ENCODE data around the gene SYT13. TPM values are rescaled to one million over a fixed set of nuclear protein-coding genes. Genes with fewer than 3 reads are reported as not detected.

Gene SYT13
- total and polyA plus RNA-seq, 10 of the 15 experiments (the other 5 are each of a cell fraction or from before 2014, with no cell fraction given): not detected

GRCh38 chr11:45267052-45267451 is 19.1 kb downstream of the SYT13 start:
- in situ Hi-C loops (cut with MboI): no loop called here
- DNase-seq (ENCODE audit: low read depth, low spot score): no peak
- intact Hi-C loops (cut with micrococcal nuclease; ENCODE audit: unreplicated experiment): no loop called here
- ChIA-PET SMC1A (ENCODE audit: uncharacterized antibody, unreplicated experiment) (no interaction called here), RAD21 (ENCODE audit: unreplicated experiment) (no interaction called here), POLR2A (no interaction called here), CTCF (interaction anchor here (0.6 kb wide), 1 partner anchor 236 kb away, joined by 3 read pairs; no protein-coding TSS in a partner anchor)
- Histone ChIP-seq H3K27ac (ENCODE audit: control insufficient read depth, insufficient read depth) (no peak overlapping the region), H3K27me3 (replicated peaks in 1 of 2; ENCODE audit: control insufficient read depth in 2 of 2, insufficient read depth in 2 of 2, low read length in 1 of 2) (peaks cover 0 to 5% of the 10 kb centered on the region in 2 experiments), H4K20me1 (ENCODE audit: control insufficient read depth, insufficient read depth) (no peaks in the 10 kb centered on the region), H3K4me2 (ENCODE audit: control insufficient read depth, insufficient read depth) (no peak overlapping the region), H3K9ac (ENCODE audit: control insufficient read depth, insufficient read depth, low read length) (no peak overlapping the region), H3K4me1 (ENCODE audit: control insufficient read depth, insufficient read depth, low read length) (no peaks in the 10 kb centered on the region), H3K36me3 (ENCODE audit: control insufficient read depth in 2 of 2, insufficient read depth in 2 of 2, low read length in 1 of 2) (no peaks in the 10 kb centered on the region), H3K9me3 (replicated peaks; ENCODE audit: control insufficient read depth, insufficient read depth, low read length) (no peaks in the 10 kb centered on the region), H3K4me3 (no peak overlapping the region), H3K79me2 (ENCODE audit: control insufficient read depth, insufficient read depth, low read length) (no peaks in the 10 kb centered on the region), H2AFZ (ENCODE audit: control insufficient read depth, low read depth, low read length) (no peak overlapping the region)
- ATAC-seq: peak; percentile 34; the same call in 1 of the 3 replicates
- BruUV-seq (replicated peaks): no TSS peak
- 30% methylated on average over 14 of the region's 14 CpGs for WGBS (ENCODE audit: insufficient coverage, insufficient replicate concordance, low lambda C conversion rate, missing lambda C conversion rate)
- TF ChIP-seq GABPA (IDR thresholded peaks at IDR 0.05; ENCODE audit: low read depth) (no peak), CTCF (IDR thresholded peaks at IDR 0.05 in 2 of 3, conservative IDR thresholded peaks at IDR 0.05 in 1 of 3; ENCODE audit: control insufficient read depth in 2 of 3, extremely low read depth in 1 of 3, insufficient read depth in 1 of 3, low read depth in 3 of 3, low read length in 3 of 3) (peak; percentile 14 to 53 (median 48); a peak in 4 of 6 replicates)
- no peak for FAIRE-seq

- Histone ChIP-seq H3K27me3 (replicated peaks in 1 of 2; ENCODE audit: control insufficient read depth in 2 of 2, insufficient read depth in 2 of 2, low read length in 1 of 2) (peaks cover 0 to 5% of the 10 kb centered on the region in 2 experiments), H3K79me2 (ENCODE audit: control insufficient read depth, insufficient read depth, low read length) (no peaks in the 10 kb centered on the region), H3K36me3 (ENCODE audit: control insufficient read depth in 2 of 2, insufficient read depth in 2 of 2, low read length in 1 of 2) (no peaks in the 10 kb centered on the region), H4K20me1 (ENCODE audit: control insufficient read depth, insufficient read depth) (no peaks in the 10 kb centered on the region), H3K9me3 (replicated peaks; ENCODE audit: control insufficient read depth, insufficient read depth, low read length) (no peaks in the 10 kb centered on the region), H3K4me3 (no peak overlapping the region), H3K27ac (ENCODE audit: control insufficient read depth, insufficient read depth) (no peak overlapping the region), H3K4me2 (ENCODE audit: control insufficient read depth, insufficient read depth) (no peak overlapping the region), H2AFZ (ENCODE audit: control insufficient read depth, low read depth, low read length) (no peak overlapping the region), H3K4me1 (ENCODE audit: control insufficient read depth, insufficient read depth, low read length) (no peaks in the 10 kb centered on the region), H3K9ac (ENCODE audit: control insufficient read depth, insufficient read depth, low read length) (no peak overlapping the region)
- in situ Hi-C loops (cut with MboI) (no loop called here), intact Hi-C loops (cut with micrococcal nuclease; ENCODE audit: unreplicated experiment) (no loop called here)
- BruUV-seq (replicated peaks): no TSS peak
- ATAC-seq: no peak
- CTCF ChIA-PET: no interaction called here
- SMC1A ChIA-PET (ENCODE audit: uncharacterized antibody, unreplicated experiment): no interaction called here
- WGBS (ENCODE audit: insufficient coverage, insufficient replicate concordance, low lambda C conversion rate, missing lambda C conversion rate): 45% methylated on average over 1 of the region's 1 CpG
- RAD21 ChIA-PET (ENCODE audit: unreplicated experiment): no interaction called here
- no peak for DNase-seq (ENCODE audit: low read depth, low spot score)
- POLR2A ChIA-PET: no interaction called here
- FAIRE-seq: no peak
- no peak for TF ChIP-seq EZH2 (IDR thresholded peaks at IDR 0.05; ENCODE audit: borderline replicate concordance, control insufficient read depth, low read depth, low read length)
- TF ChIP-seq NR2F1 (conservative IDR thresholded peaks at IDR 0.05): no peak
- TF ChIP-seq CBX5 (IDR thresholded peaks at IDR 0.05; ENCODE audit: low read depth): no peak
- no peak for TF ChIP-seq ATF3 (IDR thresholded peaks at IDR 0.05; ENCODE audit: borderline replicate concordance, extremely low read depth, low read depth, low read length)
- no peak for TF ChIP-seq RCOR1 (conservative IDR thresholded peaks at IDR 0.05; ENCODE audit: low read depth, low read length)
- no peak for TF ChIP-seq IRF5 (IDR thresholded peaks at IDR 0.05; ENCODE audit: borderline replicate concordance)
- TF ChIP-seq RB1 (IDR thresholded peaks at IDR 0.05; ENCODE audit: borderline replicate concordance): no peak
- TF ChIP-seq BCL3 (IDR thresholded peaks at IDR 0.05; ENCODE audit: borderline replicate concordance, insufficient read depth, low read depth, low read length, poor library complexity, severe bottlenecking): no peak
- TF ChIP-seq TCF12 (IDR thresholded peaks at IDR 0.05; ENCODE audit: low read depth, low read length): no peak
- TF ChIP-seq SMARCA5 (IDR thresholded peaks at IDR 0.05): no peak
- no peak for TF ChIP-seq PAX5 (IDR thresholded peaks at IDR 0.05; ENCODE audit: borderline replicate concordance, low read depth, low read length)
- TF ChIP-seq TBL1XR1 (IDR thresholded peaks at IDR 0.05; ENCODE audit: low read depth, low read length): no peak
Observed at GRCh38 chr11:45266676-45267020, 19.5 kb downstream of the SYT13 start.

Measured in GM12878 (cell line).